ENCODE measurements around the gene KLHL7.
"Not testable (repeated sequence)": the region's sequence is repeated elsewhere in the genome, so short reads cannot be mapped to it uniquely, and the experiment has no call there.

The KLHL7 gene

GRCh38 chr7:23222439-23223030 is 117.0 kb downstream of the KLHL7 start:
- DNase-seq, result no peak

- DNase-seq, result not testable (repeated sequence)
These were observed 118.8 kb downstream of the KLHL7 start for GRCh38 chr7:23224364-23224763.

- no peak for DNase-seq
These were observed 121.4 kb downstream of the KLHL7 start for GRCh38 chr7:23226844-23227450.
